HG02884 (cell line): ENCODE results near the gene LARP4.
"Not testable (repeated sequence)": the region's sequence is repeated elsewhere in the genome, so short reads cannot be mapped to it uniquely, and the experiment has no call there.

Source experiments
- ATAC-seq: cut with Tn5 transposase; IDR thresholded peaks from one replicate; pipeline ENCODE4 v1.9.1; 2021; ENCODE audit warnings: mild to moderate bottlenecking, moderate library complexity; ENCODE audit not compliant: unreplicated experiment

LARP4 gene

GRCh38 chr12:50400638-50401499 is at the start of gene LARP4:
LARP4 (plus strand) TSS chr12:50400885; CDS start chr12:50401011, 126 bp downstream.
- ATAC-seq = peak; percentile 88

DNA sequence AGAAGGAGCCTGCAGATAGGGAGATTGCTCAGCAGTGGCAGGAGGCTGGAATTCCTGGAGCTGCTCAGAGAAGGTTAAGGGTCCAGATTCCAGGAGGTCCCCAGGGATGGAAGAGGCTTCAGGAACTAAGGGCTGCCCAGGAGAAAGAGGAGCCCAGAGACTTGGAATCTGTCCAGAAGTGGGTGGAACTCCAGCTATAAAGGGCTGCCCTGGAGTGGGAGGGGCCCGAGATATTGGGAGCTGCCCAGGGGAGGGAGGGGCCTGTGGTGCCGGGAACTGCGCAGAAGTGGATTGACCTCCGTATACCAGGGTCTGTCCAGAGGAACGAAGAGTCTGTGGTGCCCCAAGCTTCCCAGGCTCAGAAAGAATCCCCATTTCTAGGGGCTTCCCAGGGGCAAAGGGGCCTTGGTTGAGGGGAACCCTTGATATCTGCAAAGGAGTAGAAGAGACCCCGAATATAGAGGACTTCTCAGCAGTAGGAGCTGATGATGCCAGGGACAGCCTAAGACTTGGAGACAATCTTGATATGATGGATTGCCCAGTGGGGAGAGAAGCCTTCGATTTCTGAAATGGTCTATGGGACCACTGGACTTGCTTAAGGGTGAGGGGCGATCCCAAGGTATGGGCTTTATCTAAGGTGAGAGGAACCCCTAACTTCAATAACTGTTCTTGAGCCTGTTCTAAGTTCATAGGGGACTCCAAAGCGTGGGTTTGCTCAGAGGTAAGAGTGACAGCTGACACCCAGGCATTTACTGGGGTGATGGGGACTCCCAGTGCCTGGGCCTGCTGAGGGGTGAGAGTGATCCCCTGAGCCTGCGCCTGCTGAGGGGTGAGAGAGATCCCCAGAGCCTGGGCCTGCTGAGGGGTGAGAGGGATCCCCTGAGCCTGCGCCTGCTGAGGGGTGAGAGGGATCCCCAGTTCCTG is 49.3 kb upstream of the LARP4 start:
- ATAC-seq = no peak

DNA sequence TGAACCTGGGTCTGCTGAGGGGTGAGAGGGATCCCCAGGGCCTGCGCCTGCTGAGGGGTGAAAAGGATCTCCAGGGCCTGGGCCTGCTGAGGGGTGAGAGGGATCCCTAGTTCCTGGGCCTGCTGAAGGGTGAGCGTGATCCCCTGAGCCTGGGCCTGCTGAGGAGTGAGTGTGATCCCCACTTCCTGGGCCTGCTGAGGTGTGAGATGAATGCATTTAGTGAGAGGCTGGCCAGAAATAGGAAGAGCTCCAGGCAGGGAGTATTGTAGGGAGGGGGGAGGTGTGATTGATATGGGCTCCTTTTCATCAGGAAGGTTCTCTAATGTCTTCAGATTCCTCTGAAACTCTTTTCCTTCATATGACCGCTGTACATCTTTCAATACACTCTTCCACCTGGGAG is 47.3 kb upstream of the LARP4 start:
- no peak for ATAC-seq

DNA sequence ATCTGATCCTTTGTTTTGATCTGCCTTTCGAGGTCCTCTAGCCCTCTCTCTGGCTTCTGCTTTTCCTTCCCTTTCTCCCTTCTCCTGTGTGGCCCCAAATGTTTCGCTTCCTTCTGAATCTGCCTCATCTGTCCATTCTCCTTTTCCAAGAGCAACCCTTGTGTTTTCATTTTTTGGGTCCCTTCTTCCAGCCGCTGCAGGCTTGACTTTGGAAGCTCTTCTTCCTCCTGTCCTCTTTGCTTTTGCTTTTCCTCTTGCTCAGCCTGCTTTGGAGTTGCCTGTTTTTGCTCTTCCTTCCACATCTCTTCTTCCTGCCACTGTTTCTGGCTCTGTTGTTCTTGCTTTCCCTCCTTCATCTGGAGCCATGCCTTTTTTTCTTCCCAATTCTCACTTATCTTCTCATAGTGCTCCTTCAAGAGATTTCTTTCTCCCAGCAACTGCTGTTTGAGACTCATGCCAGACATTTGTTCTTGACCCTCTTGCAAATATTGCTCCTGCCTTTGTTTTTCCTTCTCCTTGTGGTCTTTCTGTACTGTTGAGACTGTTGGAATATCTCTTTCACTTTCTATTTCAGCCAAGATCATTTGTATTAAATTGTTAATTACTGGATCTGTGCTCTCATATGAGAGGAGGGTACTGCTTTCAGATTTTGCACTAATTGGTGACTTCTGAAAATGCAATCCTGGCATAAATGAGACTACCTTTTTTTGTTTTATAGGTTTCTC is 46.7 kb upstream of the LARP4 start:
- no peak for ATAC-seq

GRCh38 chr12:50354908-50355307 is 45.8 kb upstream of the LARP4 start:
- no peak for ATAC-seq

GRCh38 chr12:50355365-50355764 is 45.3 kb upstream of the LARP4 start:
- no peak for ATAC-seq

GRCh38 chr12:50362671-50363070 is 38.0 kb upstream of the LARP4 start:
- no peak for ATAC-seq

GRCh38 chr12:50363141-50363540 is 37.5 kb upstream of the LARP4 start:
- no peak for ATAC-seq

GRCh38 chr12:50365709-50366406 is 34.8 kb upstream of the LARP4 start:
- no peak for ATAC-seq

DNA sequence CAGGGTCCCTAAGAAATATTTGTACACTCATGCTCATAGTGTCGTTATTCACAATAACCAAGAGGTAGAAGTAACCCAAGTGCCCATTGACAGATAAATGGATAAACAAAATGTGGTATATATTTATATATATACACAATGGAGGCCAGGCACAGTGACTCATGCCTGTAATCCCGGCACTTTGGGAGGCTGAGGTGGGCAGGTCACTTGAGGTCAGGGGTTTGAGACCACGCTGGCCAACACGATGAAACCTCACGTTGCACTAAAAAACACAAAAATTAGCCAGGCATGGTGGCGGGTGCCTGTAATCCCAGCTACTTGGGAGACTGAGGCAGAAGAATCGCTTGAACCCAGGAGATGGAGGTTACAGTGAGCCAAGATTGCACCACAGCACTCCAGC is 30.0 kb upstream of the LARP4 start:
- not testable (repeated sequence) for ATAC-seq

- ATAC-seq = no peak
Observed at GRCh38 chr12:50375802-50376201, 24.9 kb upstream of the LARP4 start.

GRCh38 chr12:50380761-50381325 is 19.8 kb upstream of the LARP4 start:
- ATAC-seq = no peak

GRCh38 chr12:50387487-50387886 is 13.2 kb upstream of the LARP4 start:
- ATAC-seq = no peak

DNA sequence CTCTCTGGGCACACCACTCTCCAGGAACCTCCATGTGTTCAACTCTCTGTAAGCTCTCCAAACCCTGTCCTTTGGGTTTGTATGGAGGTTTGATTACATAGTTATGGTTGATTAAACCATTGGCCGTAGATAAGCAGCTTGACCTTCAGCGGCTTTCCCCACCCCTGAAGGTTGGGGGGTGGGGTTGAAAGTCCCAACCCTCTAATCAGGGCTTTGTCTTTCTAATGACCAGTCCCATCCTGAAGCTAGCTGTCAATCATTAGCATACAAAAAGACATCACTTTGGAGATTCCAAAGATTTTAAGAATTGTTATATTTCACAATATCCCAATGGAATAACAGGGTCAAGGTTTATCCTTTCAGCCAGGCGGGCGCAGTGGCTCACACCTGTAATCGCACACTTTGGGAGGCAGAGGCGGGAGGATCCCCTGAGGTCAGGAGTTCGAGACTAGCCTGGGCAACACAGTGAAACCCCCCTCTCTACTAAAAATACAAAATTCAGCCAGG is 12.7 kb upstream of the LARP4 start:
- no peak for ATAC-seq

- not testable (repeated sequence) for ATAC-seq
Observed at GRCh38 chr12:50388793-50389192, 11.9 kb upstream of the LARP4 start.

GRCh38 chr12:50390316-50390741 is 10.4 kb upstream of the LARP4 start:
- no peak for ATAC-seq

- no peak for ATAC-seq
Observed at GRCh38 chr12:50394469-50395029, 6.1 kb upstream of the LARP4 start.

- ATAC-seq = no peak
Observed at GRCh38 chr12:50397117-50397650, 3.5 kb upstream of the LARP4 start.

DNA sequence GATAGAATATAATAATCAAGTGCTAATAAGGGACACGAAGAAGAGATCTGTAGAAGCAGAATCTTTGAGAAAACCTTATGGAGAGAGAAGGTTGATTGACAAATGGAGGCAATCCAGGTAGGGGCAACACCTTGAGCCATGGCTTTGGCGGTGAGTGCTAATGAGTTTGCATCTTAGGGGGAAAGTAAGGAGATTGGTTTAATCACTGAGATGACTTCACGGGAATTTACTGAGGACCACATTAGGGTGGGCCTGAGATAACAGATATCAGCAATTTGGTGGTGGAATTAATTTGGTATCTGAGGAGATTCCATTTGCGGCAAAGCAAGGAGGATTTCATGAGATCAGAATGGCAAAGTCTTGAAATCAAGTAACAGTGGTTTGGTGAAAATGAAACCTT is 1.8 kb upstream of the LARP4 start:
- ATAC-seq = no peak
